IPS-NIHi11 (cell line): ENCODE measurements around the gene RNF126.
A peak's percentile ranks its signal among the peaks of the same experiment; 100 is the strongest.
"Not testable (repeated sequence)": the region's sequence is repeated elsewhere in the genome, so short reads cannot be mapped to it uniquely, and the experiment has no call there.

Source experiments
- DNase-seq: peaks from one replicate; pipeline ENCODE4 v3.0.0; 2012; ENCODE audit warnings: mixed read lengths, low spot score

RNF126 gene

DNA sequence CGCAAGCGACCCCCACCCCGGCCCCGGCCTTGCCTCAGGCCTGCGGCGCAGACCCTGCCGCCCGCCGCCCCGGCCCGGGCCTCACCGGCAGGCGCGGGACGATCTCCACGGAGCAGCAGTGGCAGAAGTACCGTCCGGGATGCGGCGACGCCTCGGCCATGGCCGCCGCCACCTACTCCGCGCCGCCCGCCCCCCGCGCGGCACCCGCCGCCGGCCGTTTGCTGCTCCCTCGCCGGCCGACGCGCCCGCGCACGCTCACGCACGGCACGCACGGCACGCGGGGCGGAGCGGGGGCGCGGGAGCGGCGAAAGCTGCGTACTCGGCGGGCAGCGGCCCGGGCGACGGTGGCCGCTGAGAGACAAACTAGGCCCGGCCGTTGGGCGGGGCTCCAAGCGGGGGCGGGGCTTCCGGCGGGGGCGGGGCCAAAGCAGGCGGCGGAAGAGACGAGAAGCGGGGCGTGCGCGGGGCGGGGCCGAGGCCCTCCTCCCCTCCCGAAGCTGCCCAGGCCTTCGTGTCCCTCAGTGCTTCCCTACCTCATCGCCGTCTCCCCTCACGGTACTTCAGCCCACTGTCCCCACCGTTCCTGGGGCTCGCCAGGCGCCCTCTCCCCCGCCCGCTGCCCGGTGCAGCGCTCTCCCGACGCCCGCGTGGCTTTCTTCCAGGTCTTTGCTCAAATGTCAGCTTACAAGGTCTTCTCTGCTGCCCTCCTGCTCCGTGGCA, at the start of gene RNF126:
TSS of gene RNF126 (minus strand) at position 253 of the 720 bp plus-strand sequence. CDS start at position 160, 93 bp downstream.
- peak; percentile 98 for DNase-seq

DNA sequence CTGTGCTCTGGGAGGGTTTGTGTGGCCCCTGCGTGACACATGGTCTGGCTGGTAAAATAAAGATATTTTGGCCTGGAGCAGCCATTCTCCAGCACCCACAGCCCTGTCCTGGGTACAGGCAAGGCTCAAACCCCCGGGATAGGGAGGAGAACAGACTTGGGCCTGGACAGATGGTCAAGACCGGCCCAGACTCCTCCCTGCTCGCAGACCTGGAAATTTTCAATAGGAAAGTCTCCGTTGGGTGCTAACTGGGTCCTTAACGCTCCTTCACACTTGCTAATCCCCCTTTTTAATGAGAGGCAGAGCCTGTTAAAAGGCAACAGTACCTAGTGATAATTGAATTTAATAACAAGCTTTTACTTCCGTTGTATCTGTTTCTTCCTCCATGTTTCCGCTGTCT, 48.2 kb upstream of the RNF126 start:
- DNase-seq: no peak

DNA sequence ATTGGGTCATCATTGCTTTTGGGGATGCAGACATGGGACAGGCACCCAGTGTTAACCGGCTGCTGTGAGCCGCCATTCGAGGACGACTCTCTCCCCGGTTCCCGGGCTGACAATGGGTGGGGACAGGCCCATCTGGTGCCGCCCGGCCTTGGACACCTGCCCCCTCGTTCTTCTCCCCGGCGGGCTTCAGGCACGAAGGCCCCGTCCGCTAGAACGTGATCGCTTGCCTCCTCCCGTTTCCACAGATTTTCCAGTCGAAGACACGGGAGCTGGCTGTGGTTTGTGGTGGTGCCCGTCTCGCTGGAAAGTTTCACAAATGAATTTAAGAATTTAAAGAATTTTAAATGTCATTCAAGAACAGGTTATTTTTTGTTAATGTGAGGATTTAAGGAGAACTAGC, 47.8 kb upstream of the RNF126 start:
- no peak for DNase-seq

DNA sequence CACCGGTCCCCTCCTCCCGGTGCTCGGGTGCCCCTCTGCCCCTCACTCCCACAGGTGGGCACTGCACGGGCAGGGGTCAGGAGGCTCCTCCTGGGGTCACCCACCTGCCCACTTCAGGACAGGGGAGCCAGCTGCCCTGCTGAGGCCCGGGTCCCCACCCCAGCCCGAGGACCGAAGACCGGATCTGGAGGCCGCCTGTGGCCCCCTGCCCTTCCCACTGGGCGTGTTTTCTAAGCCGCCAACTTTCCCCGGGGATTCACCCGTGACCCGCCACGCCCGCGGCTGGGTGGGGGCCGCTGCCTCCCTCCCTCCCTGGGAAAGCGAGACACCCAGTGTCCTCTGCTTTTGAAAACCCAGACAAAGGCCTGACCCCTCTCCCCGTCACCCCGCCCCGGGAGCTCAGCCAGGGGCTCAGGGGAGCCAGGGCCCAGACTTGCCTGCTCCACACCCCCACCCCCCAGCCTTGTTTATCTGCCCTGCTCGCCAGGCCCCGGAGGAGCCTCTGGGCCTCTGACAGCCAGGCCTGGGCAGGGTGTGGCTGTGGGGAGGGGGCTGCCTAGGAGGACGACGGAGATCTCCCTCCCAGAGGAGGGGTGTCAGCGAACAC, 47.1 kb upstream of the RNF126 start:
- no peak for DNase-seq

DNA sequence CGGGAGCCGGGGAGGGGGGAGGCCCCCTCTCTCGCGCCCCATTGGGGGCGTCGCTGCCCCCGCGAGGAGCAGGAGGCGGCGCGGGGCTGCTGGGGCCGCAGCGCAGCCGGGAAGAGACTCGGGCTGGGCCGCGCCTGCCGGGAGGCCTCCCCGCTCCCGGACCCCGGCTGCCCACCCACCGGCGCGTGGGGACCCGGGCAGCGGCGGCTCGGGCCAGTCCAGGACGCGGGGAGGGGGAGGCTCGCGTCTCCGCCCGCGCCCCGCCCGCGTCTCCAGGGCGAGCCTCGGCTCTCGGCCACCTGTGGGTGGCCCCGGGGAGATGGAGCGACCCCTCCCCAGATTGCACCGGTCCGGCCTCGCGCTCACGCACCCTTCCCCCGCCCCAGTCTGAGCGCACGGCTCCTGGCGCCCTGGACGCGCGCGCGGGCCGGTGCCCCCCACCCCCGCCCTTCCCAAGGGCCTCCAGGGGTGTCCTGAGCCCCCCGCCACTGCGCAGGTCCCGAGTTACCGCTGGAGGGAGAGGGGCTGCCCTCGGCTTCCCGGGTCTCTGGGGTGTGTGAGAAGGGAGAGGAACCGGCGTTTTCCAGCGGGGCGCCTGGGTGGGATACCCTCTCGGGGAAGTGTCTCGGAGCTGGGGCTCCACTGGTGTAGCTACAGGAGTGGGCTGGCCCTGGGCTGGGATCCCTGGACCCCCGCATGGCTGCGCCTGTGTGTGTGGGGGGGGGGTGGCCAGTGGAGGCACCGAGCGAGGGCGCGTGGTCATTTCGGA, 46.4 kb upstream of the RNF126 start:
- DNase-seq: no peak

DNA sequence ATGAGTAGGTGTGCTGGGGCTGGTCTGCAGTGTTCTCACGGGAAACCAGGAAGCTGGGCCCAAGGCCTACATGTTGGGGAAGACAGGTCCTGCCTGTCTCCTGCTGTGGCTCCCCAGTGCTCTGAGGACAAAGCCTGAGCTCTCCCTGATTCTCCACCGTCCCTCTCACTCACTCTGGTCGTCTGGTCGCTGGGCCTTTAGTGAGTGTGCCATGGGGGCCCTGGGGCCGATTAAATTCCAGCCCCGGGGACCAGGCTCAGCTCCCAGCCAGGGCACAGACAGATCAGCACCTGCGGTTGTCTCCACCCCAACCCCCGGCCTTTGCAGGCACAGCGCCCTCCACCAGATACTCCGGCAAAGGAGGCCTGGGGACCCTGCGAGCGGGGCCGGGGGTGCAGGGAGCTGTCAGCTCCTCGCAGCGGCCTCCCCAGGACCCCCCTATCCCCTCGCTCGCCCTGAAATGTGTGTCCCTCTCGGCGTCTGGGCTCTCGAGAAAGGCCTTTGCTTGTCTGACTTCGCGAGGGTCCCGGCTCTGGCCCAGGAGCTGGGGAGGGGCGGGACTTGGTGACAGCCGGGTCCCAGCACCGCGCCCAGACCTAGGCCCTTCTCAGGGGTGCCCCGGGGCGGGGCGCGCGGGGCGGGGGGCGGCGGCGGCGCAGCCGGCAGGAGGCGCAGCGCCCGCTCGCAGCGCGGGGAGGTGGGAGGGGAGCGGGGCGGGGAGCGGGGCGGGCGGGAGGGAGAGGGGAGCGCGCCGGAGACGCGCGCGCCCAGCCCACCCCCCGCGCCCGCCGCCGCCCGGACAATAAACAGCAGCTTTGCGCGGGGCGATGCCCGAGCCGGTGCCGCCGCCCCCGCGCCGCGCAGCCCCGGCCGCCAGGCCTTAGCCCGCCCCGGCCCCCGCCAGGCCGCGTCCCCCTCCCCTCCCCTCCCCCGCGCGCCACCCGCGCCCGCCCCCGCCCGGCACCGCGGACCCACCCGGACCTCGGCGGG, 45.4 kb upstream of the RNF126 start, which contains the start of gene PALM:
TSS of gene PALM (plus strand) at position 782 of the 990 bp plus-strand sequence. CDS start 212 bp downstream, outside the sequence.
- peak; percentile 74 for DNase-seq

DNA sequence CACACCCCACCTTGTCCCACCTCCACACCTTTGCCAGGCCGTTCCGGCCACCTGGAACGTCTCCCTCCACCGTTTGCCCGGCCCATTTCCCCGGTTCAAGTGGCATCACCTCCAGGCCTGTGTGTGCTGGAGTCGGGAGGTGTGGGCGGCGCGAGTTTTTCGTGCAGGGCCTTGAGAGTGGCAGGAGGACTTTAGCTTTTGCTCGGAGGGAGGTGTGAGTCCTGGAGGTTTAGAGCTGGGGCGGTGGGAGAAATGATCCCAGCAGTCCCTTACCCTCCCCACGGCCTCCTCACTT, 41.4 kb upstream of the RNF126 start:
- no peak for DNase-seq

DNA sequence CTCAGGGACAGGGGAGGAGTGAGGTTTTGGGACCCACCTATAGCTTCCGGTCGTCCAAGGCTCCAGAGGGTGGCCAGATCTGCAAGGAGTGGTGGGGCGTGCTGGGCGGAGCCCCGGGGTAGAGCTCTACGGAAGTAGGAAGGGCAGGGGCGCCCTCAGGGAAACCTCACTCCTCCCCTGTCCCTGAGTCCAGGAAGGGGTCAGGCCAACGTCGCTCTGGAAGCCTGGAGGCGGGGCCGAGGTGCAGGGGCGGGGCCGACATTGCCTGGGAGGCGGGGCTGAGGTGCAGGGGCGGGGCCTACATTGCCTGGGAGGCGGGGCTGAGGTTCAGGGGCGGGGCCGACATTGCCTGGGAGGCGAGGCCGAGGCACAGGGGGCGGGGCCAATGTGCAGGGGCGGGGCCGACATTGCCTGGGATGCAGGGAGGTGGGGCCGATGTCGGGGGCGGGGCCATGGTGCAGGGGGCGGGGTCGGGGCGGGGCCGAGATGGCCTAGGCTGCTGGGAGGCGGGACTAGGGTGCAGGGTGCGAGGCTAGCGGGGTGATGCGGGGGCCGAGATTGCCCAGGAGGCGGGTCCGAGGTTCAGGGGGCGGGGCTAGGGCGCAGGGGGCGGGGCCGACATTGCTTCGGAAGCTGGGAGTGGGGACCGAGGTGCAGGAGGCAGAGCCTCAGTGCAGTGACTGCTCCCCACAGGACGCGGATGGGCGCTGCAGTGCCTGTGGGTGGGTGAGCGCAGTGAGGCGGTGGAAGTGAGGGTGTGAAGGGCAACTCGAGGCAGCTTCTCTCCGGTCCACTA, 40.8 kb upstream of the RNF126 start:
- DNase-seq: peak; percentile 94

DNA sequence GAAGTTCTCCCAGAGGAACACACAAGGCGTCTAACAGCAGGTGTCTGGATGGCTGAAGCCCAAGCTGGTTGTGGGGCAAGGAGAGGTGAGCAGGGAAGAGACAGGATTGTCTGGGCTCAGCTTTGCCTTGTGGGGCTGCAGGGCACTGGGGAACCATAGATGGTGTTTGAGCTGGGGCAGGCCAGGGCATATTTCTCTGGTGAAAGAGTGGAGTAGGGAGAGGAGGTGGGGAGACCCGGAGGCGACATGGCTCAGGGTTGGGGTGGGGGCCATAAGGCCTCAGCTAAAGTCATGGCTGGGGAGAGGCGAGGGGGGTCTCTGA, 40.3 kb upstream of the RNF126 start:
- no peak for DNase-seq

DNA sequence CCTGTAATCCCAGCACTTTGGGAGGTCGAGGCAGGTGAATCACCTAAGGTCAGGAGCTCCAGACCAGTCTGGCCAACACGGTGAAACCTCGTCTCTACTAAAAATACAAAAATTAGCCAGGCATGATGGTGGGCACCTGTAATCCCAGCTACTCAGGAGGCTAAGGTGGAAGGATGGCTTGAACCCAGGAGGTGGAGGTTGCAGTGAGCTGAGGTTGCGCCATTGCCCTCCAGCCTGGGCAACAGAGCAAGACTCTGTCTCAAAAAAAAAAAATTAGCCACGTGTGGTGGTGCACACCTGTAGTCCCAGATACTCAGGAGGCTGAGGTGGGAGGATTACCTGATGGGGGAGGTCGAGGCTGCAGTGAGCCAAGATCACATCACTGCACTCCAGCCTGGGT, 39.8 kb upstream of the RNF126 start:
- not testable (repeated sequence) for DNase-seq

DNA sequence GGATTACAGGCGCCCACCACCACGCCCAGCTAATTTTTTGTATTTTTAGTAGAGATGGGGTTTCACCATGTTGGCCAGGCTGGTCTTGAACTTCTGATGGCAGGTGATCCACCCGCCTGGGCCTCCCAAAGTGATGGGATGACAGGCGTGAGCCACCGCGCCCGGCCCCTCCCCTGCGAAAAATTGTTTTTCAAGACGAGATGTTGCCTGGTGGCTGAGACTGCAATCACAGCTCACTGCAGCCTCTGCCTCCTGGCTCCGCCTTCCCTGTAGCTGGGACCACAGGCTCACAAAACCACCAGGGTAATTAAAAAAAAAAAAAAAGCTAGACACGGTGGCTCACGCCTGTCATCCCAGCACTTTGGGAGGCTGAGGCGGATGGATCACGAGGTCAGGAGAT, 36.9 kb upstream of the RNF126 start:
- DNase-seq: not testable (repeated sequence)

DNA sequence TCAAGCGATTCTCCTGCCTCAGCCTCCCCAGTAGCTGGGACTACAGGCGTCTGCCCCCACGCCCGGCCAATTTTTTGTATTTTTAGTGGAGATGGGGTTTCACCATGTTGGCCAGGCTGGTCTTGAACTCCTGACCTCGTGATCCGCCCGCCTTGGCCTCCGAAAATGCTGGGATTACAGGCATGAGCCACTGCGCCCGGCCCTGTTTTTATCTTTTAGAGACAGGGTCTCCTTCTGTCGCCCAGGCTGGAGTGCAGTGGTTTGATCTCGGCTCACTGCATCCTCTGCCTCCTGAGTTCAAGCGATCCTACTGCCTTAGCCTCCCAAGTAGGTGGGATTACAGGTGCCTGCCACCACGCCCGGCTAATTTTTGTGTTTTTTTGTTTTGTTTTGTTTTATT, 35.5 kb upstream of the RNF126 start:
- not testable (repeated sequence) for DNase-seq

DNA sequence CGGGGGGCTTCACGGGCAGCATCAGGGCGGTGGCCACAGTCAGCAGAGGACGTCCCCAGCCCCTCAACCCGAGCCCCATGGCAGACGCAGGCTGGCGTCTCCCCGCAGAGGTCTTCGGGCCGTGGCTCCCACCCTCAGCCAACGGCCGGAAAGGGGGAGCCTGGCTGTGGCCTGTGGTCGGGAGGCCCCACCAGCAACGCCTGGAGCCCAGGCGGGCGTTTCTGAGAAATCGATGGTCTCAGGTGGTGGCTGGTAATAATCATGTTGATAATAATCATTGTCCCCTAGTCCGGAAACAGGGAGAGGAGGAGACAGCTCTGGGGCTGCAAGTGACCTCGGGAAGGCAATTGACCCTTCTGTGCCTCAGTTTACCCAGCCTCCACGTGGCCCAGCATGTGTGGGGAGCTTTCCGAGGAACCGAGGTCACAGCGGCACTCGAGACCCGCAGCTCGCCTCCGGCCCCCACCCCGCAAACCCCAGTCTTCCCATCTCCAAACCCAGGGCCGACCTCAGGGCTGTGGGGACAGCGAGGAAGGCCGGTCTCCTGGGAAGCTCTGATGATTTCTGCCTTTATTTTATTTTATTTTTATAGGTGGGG, 32.4 kb upstream of the RNF126 start, which contains the start of gene PRSS57:
TSS of gene PRSS57 (minus strand) at position 101 of the 598 bp plus-strand sequence. CDS start at position 79, 22 bp downstream.
- no peak for DNase-seq

DNA sequence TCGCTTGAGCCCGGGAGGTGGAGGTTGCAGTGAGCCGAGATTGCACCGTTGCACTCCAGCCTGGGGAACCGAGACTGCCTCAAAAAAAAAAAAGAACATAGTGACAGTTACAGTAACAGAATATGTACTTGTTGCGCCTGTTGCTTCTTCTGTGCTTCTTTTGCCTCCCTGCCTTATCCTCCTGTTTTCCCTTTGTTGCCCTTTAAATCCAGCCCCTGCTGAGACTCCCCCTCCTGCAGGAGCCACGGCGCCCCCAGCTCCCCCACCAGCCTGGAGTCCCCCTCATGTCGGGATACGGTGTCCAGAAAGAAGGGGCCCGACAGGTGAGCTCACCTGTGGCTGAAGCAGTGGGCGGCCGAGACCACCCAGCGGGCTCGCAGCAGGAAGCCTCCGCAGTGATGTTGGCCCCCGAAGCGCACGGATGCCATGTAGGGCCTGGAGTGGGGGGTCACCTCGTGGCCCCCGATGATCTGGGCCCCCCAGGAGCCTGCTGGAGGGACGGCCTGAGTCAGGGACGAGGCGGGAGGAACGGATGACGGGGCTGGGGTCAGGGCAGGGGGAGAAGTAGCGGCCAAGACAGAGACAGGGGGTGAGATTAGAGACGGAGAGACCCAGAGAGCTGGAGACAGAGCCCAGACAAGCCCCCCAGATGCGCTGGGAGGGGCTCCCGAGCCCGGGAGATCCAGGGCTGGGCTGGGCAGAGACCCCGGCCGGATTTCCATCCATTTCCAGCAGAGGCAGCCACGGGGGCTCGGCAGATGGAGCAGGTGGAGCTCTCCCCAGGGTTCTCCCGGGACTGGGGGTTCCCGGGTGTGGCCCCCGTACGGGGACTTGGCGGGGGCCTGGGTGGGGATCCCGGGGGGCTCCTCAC, 31.7 kb upstream of the RNF126 start:
- no peak for DNase-seq

DNA sequence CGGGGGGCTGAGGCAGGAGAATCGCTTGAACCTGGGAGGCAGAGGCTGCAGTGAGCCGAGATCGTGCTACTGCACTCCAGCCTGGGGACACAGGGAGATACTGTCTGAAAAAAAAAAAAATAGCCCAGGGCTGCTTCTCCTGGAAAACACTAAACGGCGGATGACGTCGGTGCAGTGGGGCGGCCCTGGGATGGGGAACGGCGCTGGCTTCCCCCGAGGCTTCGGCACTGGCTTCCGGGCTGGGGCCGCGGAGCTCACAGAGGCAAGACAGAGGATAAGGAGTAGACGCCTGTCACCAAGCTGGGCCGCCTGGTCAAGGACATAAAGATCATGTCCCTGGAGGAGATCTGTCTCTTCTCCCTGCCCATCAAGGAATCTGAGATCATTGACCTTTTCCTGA, 27.2 kb upstream of the RNF126 start:
- no peak for DNase-seq

DNA sequence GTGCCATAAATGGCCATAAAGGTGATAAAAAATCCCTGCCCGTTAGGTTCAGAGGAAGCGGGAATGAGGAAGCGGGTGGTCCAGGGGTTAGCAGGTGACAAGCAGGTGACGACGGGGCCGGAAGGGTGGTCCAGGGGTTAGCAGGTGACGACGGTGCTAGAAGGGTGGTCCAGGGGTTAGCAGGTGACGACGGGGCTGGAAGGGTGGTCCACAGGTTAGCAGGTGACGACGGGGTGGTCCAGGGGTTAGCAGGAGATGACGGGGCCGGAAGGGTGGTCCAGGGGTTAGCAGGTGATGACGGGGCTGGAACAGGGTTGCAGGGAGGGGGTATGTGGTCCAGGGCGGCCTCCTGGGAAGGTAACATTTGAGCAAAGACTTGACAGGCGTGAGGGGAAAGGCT, 26.0 kb upstream of the RNF126 start:
- DNase-seq: no peak

DNA sequence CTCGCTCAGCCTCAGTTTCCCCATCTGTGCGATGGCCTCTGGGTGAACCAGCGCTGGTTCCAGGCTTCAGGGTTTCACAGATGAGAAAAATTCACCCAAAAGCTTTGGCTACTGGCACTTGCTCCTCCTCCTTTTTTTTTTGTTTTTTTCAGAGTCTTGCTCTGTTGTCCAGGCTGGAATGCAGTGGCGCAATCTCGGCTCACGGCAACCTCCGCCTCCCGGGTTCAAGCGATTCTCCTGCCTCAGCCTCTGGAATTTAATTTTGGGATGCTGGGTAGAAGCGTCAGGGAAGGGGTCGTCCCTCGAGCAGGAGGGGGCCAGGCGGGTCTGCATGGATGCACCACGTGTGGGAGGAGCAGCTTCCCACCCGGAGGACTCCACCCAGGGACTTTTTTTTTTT, 25.2 kb upstream of the RNF126 start:
- no peak for DNase-seq

DNA sequence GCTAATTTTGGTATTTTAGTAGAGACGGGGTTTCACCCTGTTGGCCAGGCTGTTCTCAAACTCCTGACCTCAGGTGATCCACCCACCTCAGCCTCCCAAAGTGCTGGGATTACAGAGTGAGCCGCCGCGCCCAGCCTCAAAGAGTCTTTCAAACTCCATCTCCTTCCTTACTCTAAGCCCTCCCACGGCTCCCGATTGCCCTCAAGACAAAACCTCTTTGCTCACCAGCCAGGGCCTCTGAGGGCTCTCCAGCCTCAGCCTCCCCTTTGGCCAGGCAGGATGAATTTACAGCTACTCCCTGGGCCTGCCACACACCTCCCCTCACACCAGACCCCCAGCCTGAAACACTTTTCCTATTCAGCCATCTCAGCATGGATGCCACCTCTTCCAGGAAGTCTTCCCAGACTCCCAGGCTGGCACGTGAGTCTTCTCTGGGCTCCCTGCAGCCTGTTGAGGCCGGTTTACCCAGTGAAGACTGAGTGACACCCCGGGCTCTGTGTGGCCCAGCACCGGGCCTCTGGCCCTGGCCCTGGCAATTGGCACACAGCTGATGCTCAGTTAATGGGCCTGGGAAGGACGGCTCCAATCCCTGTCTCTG, 24.7 kb upstream of the RNF126 start:
- DNase-seq: no peak

DNA sequence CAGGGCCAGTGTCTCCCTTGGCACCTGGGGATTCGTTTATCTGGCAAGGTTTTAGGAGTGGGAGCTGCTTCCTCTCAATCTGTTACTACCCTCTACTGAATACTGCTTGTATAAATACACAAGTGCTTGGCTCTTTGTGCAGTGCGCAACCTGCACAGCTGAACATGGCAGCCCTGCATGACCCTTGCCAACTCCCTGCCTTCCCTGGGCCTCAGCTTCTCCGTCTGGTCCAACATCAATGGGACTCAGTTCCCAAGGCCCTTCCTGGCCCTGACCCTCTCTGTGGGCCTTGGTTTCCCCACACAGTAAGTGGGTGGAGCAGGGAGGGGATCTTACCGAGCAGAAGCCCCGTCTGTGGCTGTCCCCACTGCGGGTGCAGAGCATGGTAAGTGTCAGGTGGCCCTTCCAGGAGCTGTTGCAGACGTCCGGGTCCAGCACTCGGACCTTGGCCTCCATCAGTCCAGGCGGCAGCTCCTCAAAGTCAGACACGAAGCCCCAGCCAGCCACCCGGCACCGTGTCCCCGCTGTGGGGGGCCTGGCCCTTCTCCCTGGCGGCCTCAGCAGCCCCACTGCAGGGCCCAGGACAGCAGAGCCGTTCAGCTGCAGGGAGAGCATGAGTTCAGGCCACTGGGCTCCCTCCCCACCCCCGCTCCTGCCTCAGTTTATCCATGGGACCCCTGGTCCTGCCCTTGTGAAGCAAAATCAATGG, 23.7 kb upstream of the RNF126 start:
- DNase-seq: no peak
